ENCODE measurements around the gene DENND5B.

GRCh38 chr12:31471051-31471450, 119.9 kb downstream of the DENND5B start:
- TF ChIP-seq EP300 (IDR thresholded peaks at IDR 0.05) = no peak
- TF ChIP-seq POLR2A (IDR thresholded peaks at IDR 0.05) = no peak
- no peak for TF ChIP-seq CTCF (IDR thresholded peaks at IDR 0.05)
- no peak for TF ChIP-seq POLR2AphosphoS5 (IDR thresholded peaks at IDR 0.05)

All from suprapubic skin (tissue), 4 donors.